ENCODE results near the gene ENDOG. TPM values are rescaled to one million over a fixed set of nuclear protein-coding genes. Genes with fewer than 3 reads are reported as not detected.
"Not testable (repeated sequence)": the region's sequence is repeated elsewhere in the genome, so short reads cannot be mapped to it uniquely, and the experiment has no call there.

ENDOG gene
- total RNA-seq, 1 donor from 2014 or later: 24.4 TPM

DNA sequence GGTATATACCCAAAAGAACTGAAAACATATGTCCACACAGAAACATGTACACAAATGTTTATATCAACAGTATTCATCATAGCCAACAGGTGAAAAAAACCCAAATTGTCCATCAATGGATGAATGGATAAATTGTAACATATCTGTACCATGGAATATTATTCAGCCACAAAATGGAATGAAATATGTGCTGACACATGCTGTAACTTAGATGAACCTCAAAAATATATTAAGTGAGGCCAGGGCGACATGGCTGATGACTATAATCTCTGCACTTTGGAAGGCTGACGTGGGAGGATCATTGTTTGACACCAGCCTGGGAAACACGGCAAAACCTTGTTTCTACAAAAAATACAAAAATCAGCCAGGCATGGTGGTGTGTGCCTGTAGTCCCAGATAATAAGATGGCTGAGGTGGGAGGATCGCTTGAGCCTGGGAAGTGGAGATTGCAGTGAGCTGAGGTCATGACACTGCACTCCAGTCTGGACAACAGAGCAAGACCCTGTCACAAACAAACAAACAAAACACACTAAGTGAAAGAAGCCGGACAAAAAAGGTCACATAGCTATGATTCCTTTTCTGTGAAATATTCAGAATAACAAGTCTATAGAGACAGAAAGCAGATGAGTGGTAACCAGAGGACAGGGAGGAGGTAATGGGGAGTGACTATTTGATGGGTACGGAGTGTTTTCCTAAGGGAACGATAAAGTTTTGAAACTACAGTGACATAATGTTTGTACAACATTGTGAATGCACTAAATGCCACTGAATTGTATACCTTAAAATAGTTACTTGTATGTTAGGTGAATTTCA, 52.0 kb downstream of the ENDOG start:
- no peaks in the 10 kb centered on the region for H3K36me3 Mint-ChIP-seq (ENCODE audit: unreplicated experiment)
- H3K4me3 Mint-ChIP-seq (ENCODE audit: unreplicated experiment): no peak overlapping the region
- H3K27ac Mint-ChIP-seq (ENCODE audit: unreplicated experiment): peak overlapping the region; percentile 24
- DNase-seq (ENCODE audit: extremely low spot score, unreplicated experiment): no peak
- TF ChIP-seq, protein P1, sequence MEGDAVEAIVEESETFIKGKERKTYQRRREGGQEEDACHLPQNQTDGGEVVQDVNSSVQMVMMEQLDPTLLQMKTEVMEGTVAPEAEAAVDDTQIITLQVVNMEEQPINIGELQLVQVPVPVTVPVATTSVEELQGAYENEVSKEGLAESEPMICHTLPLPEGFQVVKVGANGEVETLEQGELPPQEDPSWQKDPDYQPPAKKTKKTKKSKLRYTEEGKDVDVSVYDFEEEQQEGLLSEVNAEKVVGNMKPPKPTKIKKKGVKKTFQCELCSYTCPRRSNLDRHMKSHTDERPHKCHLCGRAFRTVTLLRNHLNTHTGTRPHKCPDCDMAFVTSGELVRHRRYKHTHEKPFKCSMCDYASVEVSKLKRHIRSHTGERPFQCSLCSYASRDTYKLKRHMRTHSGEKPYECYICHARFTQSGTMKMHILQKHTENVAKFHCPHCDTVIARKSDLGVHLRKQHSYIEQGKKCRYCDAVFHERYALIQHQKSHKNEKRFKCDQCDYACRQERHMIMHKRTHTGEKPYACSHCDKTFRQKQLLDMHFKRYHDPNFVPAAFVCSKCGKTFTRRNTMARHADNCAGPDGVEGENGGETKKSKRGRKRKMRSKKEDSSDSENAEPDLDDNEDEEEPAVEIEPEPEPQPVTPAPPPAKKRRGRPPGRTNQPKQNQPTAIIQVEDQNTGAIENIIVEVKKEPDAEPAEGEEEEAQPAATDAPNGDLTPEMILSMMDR (IDR thresholded peaks at IDR 0.05): no peak
- H3K9me3 Mint-ChIP-seq (ENCODE audit: unreplicated experiment): no peaks in the 10 kb centered on the region
- H3K4me1 Mint-ChIP-seq (ENCODE audit: unreplicated experiment): peaks cover 7% of the 10 kb centered on the region
- H3K27me3 Mint-ChIP-seq (ENCODE audit: unreplicated experiment): no peaks in the 10 kb centered on the region

DNA sequence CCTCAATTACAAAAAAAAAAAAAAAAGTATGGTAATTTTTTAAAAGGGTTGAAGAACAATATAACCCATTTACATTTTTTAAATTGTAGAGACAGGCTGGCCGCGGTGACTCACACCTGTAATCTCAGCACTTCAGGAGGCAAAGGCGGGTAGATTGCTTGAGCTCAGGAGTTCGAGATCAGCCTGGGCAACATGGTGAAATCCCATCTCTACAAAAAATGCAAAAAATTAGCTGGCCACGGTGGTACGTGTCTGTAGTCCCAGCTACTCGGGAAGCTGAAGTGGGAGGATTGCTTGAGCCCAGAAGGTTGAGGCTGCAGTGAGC, 52.6 kb downstream of the ENDOG start:
- H3K9me3 Mint-ChIP-seq (ENCODE audit: unreplicated experiment); DNase-seq (ENCODE audit: extremely low spot score, unreplicated experiment); H3K4me3 Mint-ChIP-seq (ENCODE audit: unreplicated experiment); H3K36me3 Mint-ChIP-seq (ENCODE audit: unreplicated experiment); H3K4me1 Mint-ChIP-seq (ENCODE audit: unreplicated experiment); H3K27me3 Mint-ChIP-seq (ENCODE audit: unreplicated experiment); H3K27ac Mint-ChIP-seq (ENCODE audit: unreplicated experiment): not testable (repeated sequence)

Other genes starting within 250 kb of the ENDOG start
- gene DYNC2I2, start 161.7 kb upstream of the ENDOG start, total RNA-seq: 62.5 and 68.6 TPM in 2 replicates
- gene SET, start 129.3 kb upstream of the ENDOG start, total RNA-seq: 381 and 382 TPM in 2 replicates
- 7.5 and 8.0 TPM in 2 replicates for gene PKN3, start 116.0 kb upstream of the ENDOG start, total RNA-seq
- 24.7 and 24.8 TPM in 2 replicates for gene ZDHHC12, start 94.4 kb upstream of the ENDOG start, total RNA-seq
- gene ZER1, start 46.6 kb upstream of the ENDOG start, total RNA-seq: 61.2 and 61.9 TPM in 2 replicates
- 32.8 and 33.3 TPM in 2 replicates for gene TBC1D13, start 31.2 kb upstream of the ENDOG start, total RNA-seq
- 34.8 and 36.7 TPM in 2 replicates for gene SPOUT1, start 11.3 kb downstream of the ENDOG start, total RNA-seq
- 5.3 and 6.5 TPM in 2 replicates for gene KYAT1, start 63.5 kb downstream of the ENDOG start, total RNA-seq
- 39.5 and 42.8 TPM in 2 replicates for gene LRRC8A, start 63.6 kb downstream of the ENDOG start, total RNA-seq
- 4.6 and 6.0 TPM in 2 replicates for gene PHYHD1, start 102.5 kb downstream of the ENDOG start, total RNA-seq
- 27.4 and 30.5 TPM in 2 replicates for gene DOLK, start 129.1 kb downstream of the ENDOG start, total RNA-seq
- 44.5 and 49.0 TPM in 2 replicates for gene NUP188, start 129.2 kb downstream of the ENDOG start, total RNA-seq
- 105 and 113 TPM in 2 replicates for gene SH3GLB2, start 209.8 kb downstream of the ENDOG start, total RNA-seq
- 27.5 and 29.9 TPM in 2 replicates for gene MIGA2, start 218.1 kb downstream of the ENDOG start, total RNA-seq